ENCODE data around the gene SSBP1. TPM values are rescaled to one million over a fixed set of nuclear protein-coding genes. Genes with fewer than 3 reads are reported as not detected.

Gene SSBP1
- polyA plus RNA-seq, 2 of the 4 experiments (the other 2 are of a cell fraction): 368 to 453 TPM

- DNase-seq (ENCODE audit: low read depth in 1 of 2, low spot score in 1 of 2) (no peak), FAIRE-seq (no peak)
Measured at GRCh38 chr7:141792526-141792925, 54.4 kb downstream of the SSBP1 start.

More at GRCh38 chr7:141792526-141792925, 54.4 kb downstream of the SSBP1 start:
- TF ChIP-seq PHF8 (IDR thresholded peaks at IDR 0.05; ENCODE audit: borderline replicate concordance, low read depth) (no peak), EHMT2 (IDR thresholded peaks at IDR 0.05; ENCODE audit: low read depth) (no peak), NFE2L2 (conservative IDR thresholded peaks at IDR 0.05; ENCODE audit: low read length) (no peak), SMC3 (IDR thresholded peaks at IDR 0.05) (no peak), FOXS1 (CRISPR knock-in tag; IDR thresholded peaks at IDR 0.05) (no peak), CHD2 (IDR thresholded peaks at IDR 0.05; ENCODE audit: low read length, partially characterized antibody) (no peak), ELK1 (IDR thresholded peaks at IDR 0.05; ENCODE audit: low read depth, low read length) (no peak), REST (IDR thresholded peaks at IDR 0.05) (no peak), CHD4 (IDR thresholded peaks at IDR 0.05; ENCODE audit: borderline replicate concordance) (no peak), CEBPB (IDR thresholded peaks at IDR 0.05) (no peak), HES2 (IDR thresholded peaks at IDR 0.05) (no peak), ZC3H11A (IDR thresholded peaks at IDR 0.05) (no peak), GATA3 (IDR thresholded peaks at IDR 0.05; ENCODE audit: borderline replicate concordance) (no peak)
- TF ChIP-seq, protein P1, sequence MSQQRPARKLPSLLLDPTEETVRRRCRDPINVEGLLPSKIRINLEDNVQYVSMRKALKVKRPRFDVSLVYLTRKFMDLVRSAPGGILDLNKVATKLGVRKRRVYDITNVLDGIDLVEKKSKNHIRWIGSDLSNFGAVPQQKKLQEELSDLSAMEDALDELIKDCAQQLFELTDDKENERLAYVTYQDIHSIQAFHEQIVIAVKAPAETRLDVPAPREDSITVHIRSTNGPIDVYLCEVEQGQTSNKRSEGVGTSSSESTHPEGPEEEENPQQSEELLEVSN (IDR thresholded peaks at IDR 0.05; ENCODE audit: borderline replicate concordance, low read depth): no peak
- H3K4me3 ChIP-seq: no peak overlapping the region
- no peak for ATAC-seq
- H3K4me2 ChIP-seq: no peak overlapping the region
- H3K4me1 ChIP-seq: no peaks in the 10 kb centered on the region
- POLR2A ChIA-PET: no interaction called here
- WGBS (ENCODE audit: missing lambda C conversion rate): 82% methylated on average over 2 of the region's 2 CpGs
- no peaks in the 10 kb centered on the region for H3K9me3 ChIP-seq
- H3K27ac ChIP-seq: no peak overlapping the region
- CTCF ChIA-PET: no interaction called here

Small RNA genes lying within 50 kb of the gene (small RNA-seq; reads per million reads assigned to genes)
- 0 reads per million in 6 experiments for gene RNU1-82P

Other genes with a start within 250 kb of the SSBP1 start
- gene AGK, start 186.9 kb upstream of the SSBP1 start, polyA plus RNA-seq (2011; rRNA removed): 60.8 and 63.5 TPM in 2 replicates
- gene AGK, start 186.9 kb upstream of the SSBP1 start, polyA plus RNA-seq (2017; fragmentation: RNase III; extraction: RNeasy Plus Mini Kit Qiagen cat#74134 plus additional on column Dnase treatment): 29.6 to 36.2 TPM (median 30.4 TPM) in 3 replicates
- gene DENND11, start 36.2 kb upstream of the SSBP1 start, polyA plus RNA-seq (2011; rRNA removed): 11.5 and 16.5 TPM in 2 replicates
- 7.1 to 7.6 TPM (median 7.5 TPM) in 3 replicates for gene DENND11, start 36.2 kb upstream of the SSBP1 start, polyA plus RNA-seq (2017; fragmentation: RNase III; extraction: RNeasy Plus Mini Kit Qiagen cat#74134 plus additional on column Dnase treatment)
- not detected in 2 replicates for gene WEE2, start 30.0 kb upstream of the SSBP1 start, polyA plus RNA-seq (2011; rRNA removed)
- gene WEE2, start 30.0 kb upstream of the SSBP1 start, polyA plus RNA-seq (2017; fragmentation: RNase III; extraction: RNeasy Plus Mini Kit Qiagen cat#74134 plus additional on column Dnase treatment): not detected in 3 replicates
- 0.36 and 1.4 TPM in 2 replicates for gene TAS2R3, start 25.7 kb downstream of the SSBP1 start, polyA plus RNA-seq (2011; rRNA removed)
- gene TAS2R3, start 25.7 kb downstream of the SSBP1 start, polyA plus RNA-seq (2017; fragmentation: RNase III; extraction: RNeasy Plus Mini Kit Qiagen cat#74134 plus additional on column Dnase treatment): not detected in 3 replicates
- 1.0 and 1.1 TPM in 2 replicates for gene TAS2R4, start 38.3 kb downstream of the SSBP1 start, polyA plus RNA-seq (2011; rRNA removed)
- gene TAS2R4, start 38.3 kb downstream of the SSBP1 start, polyA plus RNA-seq (2017; fragmentation: RNase III; extraction: RNeasy Plus Mini Kit Qiagen cat#74134 plus additional on column Dnase treatment): 0.21 to 0.30 TPM (median 0.22 TPM) in 3 replicates
- gene TAS2R5, start 51.9 kb downstream of the SSBP1 start, polyA plus RNA-seq (2011; rRNA removed): 1.8 and 2.6 TPM in 2 replicates
- 0.61 to 1.4 TPM (median 0.79 TPM) in 3 replicates for gene TAS2R5, start 51.9 kb downstream of the SSBP1 start, polyA plus RNA-seq (2017; fragmentation: RNase III; extraction: RNeasy Plus Mini Kit Qiagen cat#74134 plus additional on column Dnase treatment)
- gene PRSS37, start 103.1 kb downstream of the SSBP1 start, polyA plus RNA-seq (2011; rRNA removed): not detected in 2 replicates
- not detected in 3 replicates for gene PRSS37, start 103.1 kb downstream of the SSBP1 start, polyA plus RNA-seq (2017; fragmentation: RNase III; extraction: RNeasy Plus Mini Kit Qiagen cat#74134 plus additional on column Dnase treatment)
- gene OR9A4, start 178.0 kb downstream of the SSBP1 start, polyA plus RNA-seq (2011; rRNA removed): not detected in 2 replicates
- not detected in 3 replicates for gene OR9A4, start 178.0 kb downstream of the SSBP1 start, polyA plus RNA-seq (2017; fragmentation: RNase III; extraction: RNeasy Plus Mini Kit Qiagen cat#74134 plus additional on column Dnase treatment)
- gene CLEC5A, start 208.6 kb downstream of the SSBP1 start, polyA plus RNA-seq (2011; rRNA removed): not detected in 2 replicates
- not detected in 3 replicates for gene CLEC5A, start 208.6 kb downstream of the SSBP1 start, polyA plus RNA-seq (2017; fragmentation: RNase III; extraction: RNeasy Plus Mini Kit Qiagen cat#74134 plus additional on column Dnase treatment)
- gene TAS2R38, start 235.4 kb downstream of the SSBP1 start, polyA plus RNA-seq (2011; rRNA removed): not detected in 2 replicates
- not detected in 3 replicates for gene TAS2R38, start 235.4 kb downstream of the SSBP1 start, polyA plus RNA-seq (2017; fragmentation: RNase III; extraction: RNeasy Plus Mini Kit Qiagen cat#74134 plus additional on column Dnase treatment)